GM23248 (cell line): ENCODE measurements around the gene SH3BP1.

Experiments used
- EZH2 ChIP-seq: fragments of 200-600 bp; sonication (generic); IDR thresholded peaks from 2 replicates; pipeline ENCODE4 v1.6.1; 2018; ENCODE audit warnings: antibody characterized with exemption, mild to moderate bottlenecking; ENCODE audit not compliant: insufficient read depth, poor library complexity, severe bottlenecking
- EZH2phosphoT487 ChIP-seq: fragments of 200-600 bp; sonication (generic); IDR thresholded peaks from 2 replicates; pipeline ENCODE4 v1.6.1; 2018; ENCODE audit warnings: antibody characterized with exemption, moderate library complexity, mild to moderate bottlenecking, low read depth; ENCODE audit not compliant: insufficient read depth

DNA sequence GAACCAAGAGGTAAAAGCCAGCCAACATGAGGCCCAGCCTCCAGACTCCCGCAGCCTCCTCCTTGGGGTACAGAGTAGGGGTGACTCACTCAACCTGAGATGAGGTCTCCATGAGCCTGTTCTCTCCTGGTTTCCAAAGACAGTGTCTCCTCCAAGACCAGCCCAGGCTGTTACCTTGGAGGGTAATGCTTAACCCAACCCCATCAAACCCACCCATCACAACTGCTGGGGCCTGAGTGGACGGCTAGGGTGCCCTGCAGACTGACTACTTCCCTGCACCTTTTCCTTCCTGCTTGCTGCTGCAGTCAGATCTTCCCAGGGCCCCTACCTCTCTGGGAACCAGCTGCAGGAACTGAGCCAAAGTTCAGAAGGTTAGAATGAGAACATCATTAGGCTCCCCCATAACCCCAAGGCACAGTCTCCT lies 41.5 kb downstream of the SH3BP1 start:
- no peak for TF ChIP-seq EZH2
- TF ChIP-seq EZH2phosphoT487 = no peak
